Dermis microvascular lymphatic vessel endothelial cell (primary cell): ENCODE data around the gene PRKCQ. TPM values are rescaled to one million over a fixed set of nuclear protein-coding genes. Genes with fewer than 3 reads are reported as not detected.
"Not testable (repeated sequence)": the region's sequence is repeated elsewhere in the genome, so short reads cannot be mapped to it uniquely, and the experiment has no call there.

Experiments
- DNase-seq, 2 donors: peaks; one replicate each; pipeline versions ENCODE4 v3.0.0 to v3.0.0-alpha.2; 2010; ENCODE audit warnings: low read depth in 2 of 2
- total RNA-seq: library from RNA; depleted of rRNA; stranded (reverse); fragments of >200 nt; gene quantifications from 2 replicates; pipeline ENCODE4 v1.2.1, GENCODE V29; 2014

Gene PRKCQ
- total RNA-seq, 1 donor from 2014 or later, result 0.39 TPM

DNA sequence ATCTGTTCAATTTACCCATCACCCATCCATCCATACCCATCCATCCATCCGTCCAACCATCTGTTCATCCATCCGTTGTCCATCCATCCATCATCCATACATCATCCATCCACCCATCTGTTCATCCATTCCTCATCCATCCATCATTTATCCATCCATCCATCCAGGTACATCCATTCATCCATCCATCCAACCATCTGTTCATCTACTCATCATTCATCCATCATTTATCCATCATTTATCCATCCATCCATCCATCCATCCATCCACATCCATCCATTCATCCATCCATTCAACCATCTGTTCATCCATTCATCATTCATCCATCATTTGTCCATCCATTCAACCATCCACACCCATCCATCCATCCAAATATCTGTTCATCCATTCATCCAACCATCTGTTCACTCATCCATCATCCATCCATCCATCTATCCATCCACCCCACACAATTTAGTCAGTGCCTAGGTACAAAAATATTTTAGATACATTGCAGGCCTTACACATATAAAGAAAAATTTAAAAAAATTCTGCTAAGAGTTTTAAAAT, 119.1 kb downstream of the PRKCQ start:
- no peak for DNase-seq

DNA sequence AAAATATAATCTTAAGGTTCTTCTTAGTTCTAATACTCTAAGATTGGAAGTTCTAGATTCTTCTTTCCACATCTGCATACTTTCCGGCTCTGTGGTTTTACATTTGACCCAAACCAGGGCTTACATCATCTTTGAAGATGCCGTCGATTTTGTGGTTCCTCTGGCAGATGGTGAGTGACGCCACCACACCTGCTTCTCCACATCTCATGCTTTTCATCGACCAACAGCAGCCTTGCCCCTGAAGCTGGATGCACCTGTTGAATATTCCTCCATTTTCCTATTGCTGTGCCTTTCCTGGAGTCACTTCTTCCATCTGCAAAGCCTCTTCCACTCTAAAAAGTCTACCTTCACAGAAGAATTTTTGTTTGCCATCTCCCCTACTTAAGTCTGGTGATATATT, 121.3 kb downstream of the PRKCQ start:
- no peak for DNase-seq

- DNase-seq, result no peak
These were observed 122.7 kb downstream of the PRKCQ start for GRCh38 chr10:6457376-6457775.

DNA sequence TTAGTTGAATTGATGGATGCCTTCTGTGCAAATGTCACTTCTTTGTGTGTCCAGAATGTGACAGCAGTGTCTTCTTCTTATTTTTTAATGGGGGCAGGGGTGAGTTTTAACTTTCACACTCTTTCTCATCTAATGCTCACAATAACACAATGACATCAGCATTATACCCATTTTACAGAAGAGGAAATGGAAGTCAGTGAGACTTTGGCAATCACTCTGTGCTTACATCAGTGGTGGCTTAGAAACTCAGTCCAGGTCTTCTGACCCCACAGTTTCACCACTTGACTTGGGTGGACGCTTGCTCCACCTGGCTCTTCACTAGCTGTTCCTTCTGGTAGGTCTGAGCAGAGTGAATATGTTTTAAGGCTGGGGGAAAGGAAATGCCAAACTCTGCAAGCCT, 124.0 kb downstream of the PRKCQ start:
- no peak for DNase-seq

GRCh38 chr10:6455592-6455991, 124.5 kb downstream of the PRKCQ start:
- DNase-seq, result no peak

DNA sequence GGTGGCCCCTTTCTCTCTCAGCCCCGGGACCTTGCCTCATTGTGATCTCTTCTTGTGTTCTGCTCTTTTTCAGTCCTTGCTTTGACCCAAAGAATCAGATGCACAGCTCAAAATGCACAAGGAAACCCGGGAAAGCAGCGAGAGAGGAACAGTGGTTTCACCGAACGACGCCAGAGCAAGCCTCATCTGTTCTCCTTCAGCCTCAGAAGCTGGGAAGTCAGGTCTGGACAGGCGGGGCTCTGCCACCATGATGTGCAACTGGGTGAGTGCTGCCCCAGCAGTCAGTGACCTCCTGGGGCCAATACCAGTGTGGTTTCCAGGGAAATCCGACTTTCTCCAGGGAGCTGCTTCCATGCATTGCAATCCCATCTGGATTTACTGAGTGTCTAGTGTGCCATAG, 133.4 kb downstream of the PRKCQ start:
- DNase-seq, result no peak

- peak in 1 of 2 donors; percentile 25 for DNase-seq
These were observed 134.3 kb downstream of the PRKCQ start for GRCh38 chr10:6445671-6446316.

- not testable (repeated sequence) for DNase-seq
These were observed 140.2 kb downstream of the PRKCQ start for GRCh38 chr10:6439875-6440274.

- DNase-seq, result no peak
These were observed 148.2 kb downstream of the PRKCQ start for GRCh38 chr10:6431861-6432260.

- no peak for DNase-seq
These were observed 148.9 kb downstream of the PRKCQ start for GRCh38 chr10:6431186-6431585.

DNA sequence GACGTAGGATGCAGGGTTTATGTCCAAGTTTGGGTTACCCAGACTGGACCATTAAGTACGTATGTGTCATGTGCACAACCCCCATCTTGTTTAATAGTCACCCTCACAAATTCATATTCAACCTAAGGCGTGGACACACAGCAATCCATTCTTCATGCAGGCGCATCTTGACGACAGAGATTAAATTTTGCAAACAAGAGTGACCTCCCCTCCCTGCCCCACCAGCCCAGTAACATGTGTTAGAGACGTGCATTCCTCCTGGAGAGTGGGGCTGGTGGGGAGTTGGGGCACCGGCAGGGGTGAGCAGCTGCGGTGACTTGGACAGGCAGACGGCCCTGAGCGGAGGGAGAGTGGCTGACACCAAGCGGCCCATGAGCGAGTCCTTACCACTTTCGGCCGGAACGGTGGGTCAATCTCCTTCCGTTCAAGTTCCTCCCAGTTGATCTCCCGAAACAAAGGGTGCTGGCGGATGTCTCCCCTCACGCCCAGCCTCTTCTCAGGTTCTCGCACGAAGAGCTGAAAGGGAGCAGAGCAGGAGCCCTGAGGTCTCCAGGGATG, 149.6 kb downstream of the PRKCQ start:
- DNase-seq, result no peak

DNA sequence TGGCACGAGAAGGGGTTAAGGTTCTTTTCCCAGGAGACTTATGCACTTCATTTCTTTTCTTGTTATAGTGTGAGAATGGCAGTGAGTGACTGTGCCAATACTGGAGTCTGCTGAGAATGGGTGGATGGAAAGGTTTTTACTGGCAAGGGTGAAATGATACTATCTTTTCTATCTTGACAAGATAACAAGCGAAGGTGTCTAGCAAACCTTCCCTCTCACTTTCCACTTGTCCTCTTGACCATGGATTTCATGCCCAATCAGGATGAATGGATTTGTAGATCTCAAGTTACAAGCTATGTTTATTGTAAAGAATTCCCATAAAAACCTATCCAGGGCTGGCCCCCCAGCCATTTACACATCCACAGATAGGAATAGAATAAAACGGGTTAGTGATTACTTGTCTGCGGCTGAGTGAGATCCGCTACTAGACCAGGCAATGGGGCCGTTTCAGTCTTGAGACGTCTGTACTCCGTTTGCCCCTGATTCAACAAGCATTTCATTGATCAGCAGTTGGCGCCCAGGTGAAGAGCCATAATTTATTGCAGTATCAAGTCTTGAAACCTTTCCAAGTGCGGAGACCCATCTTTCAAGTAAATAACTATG, 152.6 kb downstream of the PRKCQ start:
- no peak for DNase-seq

GRCh38 chr10:6426317-6426716, 153.8 kb downstream of the PRKCQ start:
- DNase-seq, result no peak

DNA sequence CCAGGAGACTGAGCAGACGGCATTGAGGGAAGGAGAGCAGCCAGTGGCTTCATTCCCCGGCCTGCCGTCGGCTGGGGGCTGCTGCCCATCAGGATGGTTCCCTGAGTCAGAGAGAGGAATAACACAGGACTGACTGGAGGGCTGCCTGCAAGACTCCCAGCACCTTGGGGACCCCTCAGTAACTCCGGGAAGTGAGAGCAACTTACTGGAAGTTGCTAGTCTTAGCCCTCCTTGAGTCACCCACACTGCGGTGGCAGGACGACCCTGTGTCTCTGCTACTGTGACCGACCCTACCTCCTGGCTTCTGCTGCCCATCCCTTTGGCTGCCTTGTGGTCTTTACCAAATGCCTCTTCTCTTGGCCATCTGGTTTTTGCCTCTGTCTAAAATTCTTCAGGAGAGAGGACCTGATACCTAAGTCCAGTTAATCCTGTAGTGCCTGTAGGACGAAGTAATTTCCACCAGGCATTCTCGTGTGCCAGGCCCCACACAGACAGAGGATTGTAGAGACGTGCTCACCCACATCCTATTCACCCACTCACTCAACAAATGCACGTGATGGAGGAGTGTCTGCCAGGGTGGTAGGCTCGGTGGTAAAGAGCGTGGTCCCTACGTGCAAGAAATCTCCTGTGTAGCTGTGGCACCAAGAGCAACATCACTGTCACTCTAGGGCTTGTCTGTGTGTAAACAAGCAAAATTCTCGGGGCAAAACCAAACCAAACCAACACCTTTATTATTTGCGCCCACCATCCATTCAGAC, 156.5 kb downstream of the PRKCQ start:
- no peak for DNase-seq

GRCh38 chr10:6423004-6423403, 157.1 kb downstream of the PRKCQ start:
- no peak for DNase-seq

DNA sequence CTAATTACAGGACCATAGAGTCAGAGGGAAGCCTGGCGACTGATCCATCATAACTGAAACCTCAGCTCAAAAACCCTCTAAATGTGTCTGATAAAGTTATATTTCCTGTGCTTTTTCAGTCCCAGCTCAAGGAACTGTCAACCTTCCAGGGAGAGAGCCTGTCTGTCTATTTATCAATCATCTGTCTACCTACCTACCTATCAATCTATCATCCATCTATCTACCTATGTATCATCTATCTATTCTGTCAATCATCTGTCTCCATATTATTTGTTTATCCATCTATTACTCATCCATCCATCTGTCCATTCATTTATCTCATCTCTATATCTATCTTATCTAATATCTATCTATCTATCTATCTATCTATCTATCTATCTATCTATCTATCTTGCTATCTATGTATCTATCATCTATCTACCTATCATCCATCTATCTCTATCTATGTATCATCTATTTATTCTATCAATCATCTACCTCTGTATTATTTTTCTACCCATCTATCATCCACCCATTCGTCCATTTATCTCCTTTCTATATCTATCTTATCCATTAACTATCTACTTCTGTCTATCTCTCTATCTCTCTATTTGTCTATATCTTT, 161.4 kb downstream of the PRKCQ start:
- no peak for DNase-seq

GRCh38 chr10:6418167-6418566, 161.9 kb downstream of the PRKCQ start:
- DNase-seq, result no peak

DNA sequence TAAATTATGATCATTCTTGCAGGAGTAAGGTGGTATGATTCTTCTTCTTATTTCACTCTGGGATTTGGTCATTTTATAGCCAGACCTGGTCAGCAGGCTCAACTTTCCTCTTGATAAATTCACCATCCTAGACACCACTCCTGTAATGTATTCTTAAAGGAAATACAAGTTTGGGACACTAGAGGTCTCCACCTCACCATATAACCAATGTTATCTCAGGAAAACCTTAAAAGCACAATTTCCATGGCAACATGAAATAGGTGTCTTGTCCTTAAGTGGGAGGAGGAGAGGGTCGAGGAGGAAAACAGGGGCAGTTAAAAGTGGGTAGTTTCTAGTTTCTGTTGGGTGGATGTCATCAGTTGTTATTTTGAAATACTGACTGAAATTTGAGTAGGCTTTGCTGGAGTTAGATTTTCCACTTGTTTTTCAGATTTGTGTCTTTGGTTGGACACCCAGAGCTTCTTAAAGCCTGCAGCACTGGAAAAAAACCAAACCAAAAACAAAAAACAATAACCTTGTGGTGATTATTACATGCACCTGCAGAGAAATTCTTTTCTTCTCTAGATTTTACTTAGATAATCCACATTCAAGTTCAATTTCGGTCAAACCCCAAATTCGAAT, 163.1 kb downstream of the PRKCQ start:
- peak; percentile 36 to 59 for DNase-seq

GRCh38 chr10:6411436-6411835, 168.6 kb downstream of the PRKCQ start:
- no peak for DNase-seq

GRCh38 chr10:6410830-6411229, 169.2 kb downstream of the PRKCQ start:
- DNase-seq, result no peak

DNA sequence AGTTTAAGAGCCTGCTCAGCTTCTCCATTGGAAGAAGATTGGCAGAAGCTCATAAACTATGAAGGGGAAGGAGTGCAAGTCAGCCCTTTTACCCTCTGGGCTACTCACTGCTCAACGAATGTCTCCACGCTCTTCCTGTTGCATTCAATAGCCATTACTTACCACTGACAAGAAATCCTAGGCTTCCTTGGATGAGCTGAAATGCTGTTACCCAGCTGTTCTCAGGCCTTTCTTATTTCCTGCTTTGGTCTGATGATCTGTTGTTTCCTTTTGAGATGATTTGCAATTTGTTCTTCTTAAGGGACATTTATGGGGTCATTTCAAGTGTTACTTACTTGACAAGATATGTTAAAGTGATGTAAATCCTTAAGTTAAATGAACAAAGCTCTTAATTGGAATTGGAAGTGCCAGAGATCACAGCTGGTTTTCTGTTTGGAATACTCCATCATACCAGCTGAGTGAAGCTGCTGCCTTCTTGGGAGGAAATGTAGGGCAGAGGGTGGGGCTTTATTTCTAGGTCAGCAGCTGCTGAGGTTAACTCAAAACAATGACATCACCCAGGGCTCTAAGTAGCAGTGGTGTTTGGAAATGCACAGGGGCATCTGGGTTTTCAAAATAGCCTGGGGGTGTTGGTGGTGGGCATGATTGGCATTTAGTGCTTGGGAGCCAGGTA, 170.0 kb downstream of the PRKCQ start:
- peak in 1 of 2 donors; percentile 32 for DNase-seq
